ENCODE results near the gene TEAD4.

Gene TEAD4

GRCh38 chr12:3048540-3048939, 89.3 kb downstream of the TEAD4 start:
- TF ChIP-seq CTCF (IDR thresholded peaks at IDR 0.05; ENCODE audit: low read depth, low read length, missing control alignments), result no peak
- H3K4me3 ChIP-seq (ENCODE audit: low read depth, low read length), result no peak overlapping the region
- DNase-seq (ENCODE audit: low read depth), result no peak

GRCh38 chr12:3049176-3049575, 90.0 kb downstream of the TEAD4 start:
- H3K4me3 ChIP-seq (ENCODE audit: low read depth, low read length), result no peak overlapping the region
- no peak for DNase-seq (ENCODE audit: low read depth)
- no peak for TF ChIP-seq CTCF (IDR thresholded peaks at IDR 0.05; ENCODE audit: low read depth, low read length, missing control alignments)

GRCh38 chr12:3049611-3050249, 90.5 kb downstream of the TEAD4 start:
- DNase-seq (ENCODE audit: low read depth), result no peak
- no peak for TF ChIP-seq CTCF (IDR thresholded peaks at IDR 0.05; ENCODE audit: low read depth, low read length, missing control alignments)
- H3K4me3 ChIP-seq (ENCODE audit: low read depth, low read length), result no peak overlapping the region

- no peak for DNase-seq (ENCODE audit: low read depth)
- no peak for TF ChIP-seq CTCF (IDR thresholded peaks at IDR 0.05; ENCODE audit: low read depth, low read length, missing control alignments)
- no peak overlapping the region for H3K4me3 ChIP-seq (ENCODE audit: low read depth, low read length)
These were observed 95.2 kb downstream of the TEAD4 start for GRCh38 chr12:3054374-3054773.

- no peak overlapping the region for H3K4me3 ChIP-seq (ENCODE audit: low read depth, low read length)
- DNase-seq (ENCODE audit: low read depth), result no peak
- no peak for TF ChIP-seq CTCF (IDR thresholded peaks at IDR 0.05; ENCODE audit: low read depth, low read length, missing control alignments)
These were observed 96.0 kb downstream of the TEAD4 start for GRCh38 chr12:3055026-3055703.

- no peak for DNase-seq (ENCODE audit: low read depth)
- TF ChIP-seq CTCF (IDR thresholded peaks at IDR 0.05; ENCODE audit: low read depth, low read length, missing control alignments), result no peak
These were observed 96.7 kb downstream of the TEAD4 start for GRCh38 chr12:3055704-3056467.

More at GRCh38 chr12:3055704-3056467, 96.7 kb downstream of the TEAD4 start:
- H3K4me3 ChIP-seq (ENCODE audit: low read depth, low read length), result no peak overlapping the region
